IgD-negative memory B cell (primary cell): ENCODE measurements around the gene KIF4A. TPM values are rescaled to one million over a fixed set of nuclear protein-coding genes. Genes with fewer than 3 reads are reported as not detected.
A peak's percentile ranks its signal among the peaks of the same experiment; 100 is the strongest.

Experiments used
- H3K27ac Mint-ChIP-seq, 3 donors: one replicate each; pipeline ENCODE4 v1.8.0; 2020 to 2022; ENCODE audit warnings: mild to moderate bottlenecking in 3 of 3, mixed read lengths in 3 of 3, moderate library complexity in 1 of 3
- H3K27me3 Mint-ChIP-seq: one replicate; pipeline ENCODE4 v1.8.0; 2021; ENCODE audit warnings: mixed read lengths
- H3K36me3 Mint-ChIP-seq: one replicate; pipeline ENCODE4 v1.8.0; 2020; ENCODE audit warnings: mild to moderate bottlenecking, mixed read lengths
- H3K4me1 Mint-ChIP-seq, 3 donors: one replicate each; pipeline ENCODE4 v1.8.0; 2020 to 2022; ENCODE audit warnings: mixed read lengths in 3 of 3, mild to moderate bottlenecking in 1 of 3
- H3K4me3 Mint-ChIP-seq, 4 donors: one replicate each; pipeline ENCODE4 v1.8.0; 2020 to 2022; ENCODE audit warnings: mild to moderate bottlenecking in 4 of 4, mixed read lengths in 4 of 4, moderate library complexity in 3 of 4
- H3K9me3 Mint-ChIP-seq, 3 donors: one replicate each; pipeline ENCODE4 v1.8.0; 2020 to 2021; ENCODE audit warnings: mixed read lengths in 3 of 3, mild to moderate bottlenecking in 1 of 3
- polyA plus RNA-seq: library from polyadenylated mRNA; unstranded; fragments of 300-500 nt; fragmentation: Illumina TruSeq; gene quantifications from one replicate; pipeline ENCODE4 v1.2.3, GENCODE V29; 2021

Gene KIF4A
- polyA plus RNA-seq, 1 donor from 2014 or later = not detected

DNA sequence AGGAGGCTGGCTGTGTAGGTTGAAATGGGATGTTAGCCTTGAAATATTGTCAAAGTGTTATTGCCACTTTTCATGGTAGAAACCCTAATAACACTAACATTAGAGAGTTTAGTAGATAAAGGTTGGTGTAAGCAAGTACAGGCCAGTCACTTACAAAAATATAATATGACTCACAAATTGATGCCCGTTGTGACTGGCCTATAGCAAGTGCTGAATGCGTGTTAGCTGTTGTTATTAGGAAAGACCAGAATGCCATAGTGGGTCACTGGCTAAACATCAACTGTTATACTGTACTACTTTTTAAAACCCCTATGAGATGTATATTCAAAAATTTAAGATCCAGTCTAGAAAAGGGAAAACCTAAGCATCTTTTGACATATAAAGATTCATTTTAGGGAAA is 112.8 kb downstream of the KIF4A start:
- H3K36me3 Mint-ChIP-seq = no peaks in the 10 kb centered on the region
- no peak overlapping the region for H3K27ac Mint-ChIP-seq
- no peaks in the 10 kb centered on the region for H3K27me3 Mint-ChIP-seq
- peaks cover 0 to 2% (median 0%) of the 10 kb centered on the region in 3 donors for H3K4me1 Mint-ChIP-seq
- H3K4me3 Mint-ChIP-seq = no peak overlapping the region
- H3K9me3 Mint-ChIP-seq = no peaks in the 10 kb centered on the region

DNA sequence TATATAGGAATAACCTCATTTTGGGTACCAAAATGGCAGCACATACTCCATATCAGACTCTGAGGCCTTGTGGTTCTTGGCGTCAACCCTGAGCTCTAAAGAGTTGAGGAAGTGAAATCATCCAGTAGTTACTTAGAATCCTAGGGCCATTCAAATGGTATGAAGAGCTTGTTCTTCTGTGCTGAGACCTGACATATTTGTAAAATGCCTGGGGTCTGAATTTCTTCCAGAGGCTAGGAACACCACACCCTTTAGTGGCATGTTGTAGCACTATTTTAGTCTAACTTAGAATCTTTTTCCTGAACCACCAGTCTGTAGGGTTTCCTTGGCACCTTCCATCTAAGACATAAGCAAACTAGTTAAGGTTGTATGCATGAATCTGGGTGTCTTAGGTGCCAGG is 115.1 kb downstream of the KIF4A start:
- H3K36me3 Mint-ChIP-seq = no peaks in the 10 kb centered on the region
- H3K4me3 Mint-ChIP-seq = no peak overlapping the region
- H3K27me3 Mint-ChIP-seq = peaks cover 2% of the 10 kb centered on the region
- no peaks in the 10 kb centered on the region for H3K9me3 Mint-ChIP-seq
- no peak overlapping the region for H3K27ac Mint-ChIP-seq
- no peaks in the 10 kb centered on the region for H3K4me1 Mint-ChIP-seq

DNA sequence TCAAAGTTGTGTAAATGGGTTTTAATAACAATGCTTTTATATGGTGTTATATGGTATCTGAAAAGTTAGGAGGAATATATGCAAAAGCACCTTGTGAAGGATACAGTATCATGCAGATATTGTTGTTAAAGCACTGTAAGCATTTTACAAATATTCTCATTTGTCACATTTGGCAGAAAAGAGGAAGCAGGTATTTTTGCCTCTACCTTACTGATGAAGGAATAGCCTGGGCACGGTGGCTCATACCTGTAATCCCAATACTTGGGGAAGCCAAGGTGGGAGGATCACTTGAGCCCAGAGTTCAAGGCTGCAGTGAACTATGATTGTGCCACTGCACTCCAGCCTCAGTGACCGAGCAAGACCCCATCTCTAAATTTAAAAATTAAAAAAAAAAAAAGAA is 121.0 kb downstream of the KIF4A start:
- Mint-ChIP-seq H3K4me3 (no peak overlapping the region), H3K36me3 (no peaks in the 10 kb centered on the region)

DNA sequence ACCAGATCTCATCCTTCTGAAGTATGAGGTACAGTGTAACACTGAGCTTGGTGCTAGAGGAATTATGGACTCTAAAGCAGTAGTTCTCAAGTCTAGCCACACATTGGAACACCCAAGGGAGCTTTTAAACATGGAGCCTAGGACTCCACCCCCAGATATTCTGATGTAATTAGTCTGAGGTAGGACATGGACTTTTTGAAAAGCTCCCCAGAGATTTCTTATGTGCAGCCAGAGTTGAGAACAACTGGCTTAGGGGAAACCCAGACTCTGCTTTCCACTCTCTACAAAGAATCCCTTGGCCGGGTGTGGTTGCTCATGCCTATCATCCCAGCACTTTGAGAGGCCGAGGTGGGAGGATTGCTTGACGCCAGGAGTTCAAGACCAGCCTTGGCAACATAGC is 121.6 kb downstream of the KIF4A start:
- peaks cover 0 to 4% (median 0%) of the 10 kb centered on the region in 3 donors for H3K4me1 Mint-ChIP-seq
- H3K4me3 Mint-ChIP-seq = peak overlapping the region in 1 of 4 donors; percentile 27
- H3K36me3 Mint-ChIP-seq = no peaks in the 10 kb centered on the region
- H3K27ac Mint-ChIP-seq = no peak overlapping the region
- H3K27me3 Mint-ChIP-seq = peaks cover 2% of the 10 kb centered on the region
- no peaks in the 10 kb centered on the region for H3K9me3 Mint-ChIP-seq

More for the DNA sequence above, 121.0 kb downstream of the KIF4A start:
- peaks cover 0 to 4% (median 0%) of the 10 kb centered on the region in 3 donors for H3K4me1 Mint-ChIP-seq
- peaks cover 2% of the 10 kb centered on the region for H3K27me3 Mint-ChIP-seq
- no peak overlapping the region for H3K27ac Mint-ChIP-seq
- no peaks in the 10 kb centered on the region for H3K9me3 Mint-ChIP-seq

DNA sequence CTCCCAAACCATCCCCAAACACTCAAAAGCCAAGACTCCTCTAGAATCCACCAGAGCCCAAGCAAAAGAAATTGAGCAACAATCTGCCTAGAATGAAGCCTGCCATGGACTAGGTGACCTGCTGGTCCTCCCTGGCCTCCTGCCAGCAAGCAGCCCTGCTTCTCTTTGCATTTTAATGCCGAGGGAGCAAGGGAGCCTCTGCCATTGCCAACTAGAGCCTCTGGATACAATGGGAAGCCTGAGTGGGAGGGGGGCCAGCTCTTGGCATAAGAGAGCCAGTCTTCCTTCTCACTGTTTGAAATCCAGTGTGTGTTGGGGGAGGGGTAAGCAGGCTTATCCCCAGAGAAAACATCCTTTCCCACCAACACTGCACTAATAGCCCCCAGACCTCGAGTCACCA is 131.7 kb downstream of the KIF4A start:
- no peak overlapping the region for H3K27ac Mint-ChIP-seq
- H3K9me3 Mint-ChIP-seq = no peaks in the 10 kb centered on the region
- peak overlapping the region in 1 of 4 donors; percentile 9 for H3K4me3 Mint-ChIP-seq
- H3K27me3 Mint-ChIP-seq = no peaks in the 10 kb centered on the region
- H3K36me3 Mint-ChIP-seq = peaks cover 1% of the 10 kb centered on the region
- H3K4me1 Mint-ChIP-seq = no peaks in the 10 kb centered on the region

DNA sequence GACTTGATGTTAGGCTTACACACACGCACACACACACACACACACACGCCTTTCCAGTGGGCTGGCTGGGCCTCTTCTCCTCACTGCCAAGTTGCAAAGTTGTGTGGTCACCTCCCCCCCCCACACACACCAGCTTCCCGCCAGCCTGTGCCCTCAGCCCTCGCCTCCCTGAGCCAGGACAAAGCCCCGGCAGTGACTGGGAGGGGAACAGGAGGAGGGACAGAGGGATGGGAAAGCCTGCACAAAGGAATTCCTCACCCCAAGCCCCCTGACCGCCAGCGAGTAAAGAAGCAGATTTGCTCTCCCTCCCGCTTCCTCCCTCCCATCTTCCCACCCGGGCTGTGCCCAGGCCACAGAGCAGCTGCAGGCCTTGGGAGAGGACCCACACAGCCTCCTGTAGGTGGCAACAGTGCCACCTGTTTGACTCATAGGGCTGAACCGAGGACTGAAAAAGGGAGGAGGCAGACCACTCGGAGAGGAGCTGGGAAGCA is 133.0 kb downstream of the KIF4A start, which contains the start of gene GDPD2:
TSS of gene GDPD2 (plus strand) at position 464 of the 491 bp plus-strand sequence. CDS start 1,671 bp downstream, outside the sequence.
- Mint-ChIP-seq H3K4me3 (no peak within 1 kb of the TSS), H3K27me3 (no peaks in the 10 kb centered on the region), H3K36me3 (peaks cover 1% of the 10 kb centered on the region), H3K4me1 (no peaks in the 10 kb centered on the region), H3K27ac (no peak within 1 kb of the TSS), H3K9me3 (no peaks in the 10 kb centered on the region)

DNA sequence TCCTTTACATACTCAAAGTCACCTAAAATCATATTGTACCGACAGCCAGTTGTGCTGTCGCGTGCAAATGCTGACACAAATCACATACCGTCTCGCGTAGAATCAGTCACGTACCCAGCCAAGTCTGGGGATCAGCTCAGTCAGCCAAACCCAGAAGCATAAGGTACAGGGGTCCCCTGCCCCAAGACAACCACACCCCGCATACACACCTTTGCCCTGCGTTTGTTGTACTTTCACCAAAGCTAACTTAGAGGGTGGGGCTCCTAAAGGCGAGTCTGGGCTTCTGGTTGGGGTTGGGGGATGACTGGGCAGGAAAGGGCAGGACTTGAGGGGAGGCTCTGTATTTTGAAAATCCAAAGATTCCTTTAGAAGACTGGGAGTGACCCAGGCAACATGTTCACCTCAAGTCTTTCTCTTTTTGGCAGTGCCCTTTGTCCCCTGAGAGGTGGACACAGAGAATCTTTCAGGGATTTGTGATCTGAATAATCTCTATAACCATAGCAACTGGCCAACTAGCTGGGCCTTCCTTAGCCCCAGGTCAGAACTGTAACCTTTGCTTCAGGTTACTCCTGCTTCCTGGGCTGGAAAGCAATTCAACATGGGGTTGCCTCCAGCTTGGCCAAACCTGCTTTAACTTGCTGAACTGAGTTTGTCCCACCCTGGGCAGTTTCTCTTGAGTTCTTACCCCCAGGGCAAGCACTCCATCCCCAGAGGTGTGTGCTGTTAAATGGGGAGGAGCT is 134.2 kb downstream of the KIF4A start:
- H3K27ac Mint-ChIP-seq = no peak overlapping the region
- no peak overlapping the region for H3K4me3 Mint-ChIP-seq
- no peaks in the 10 kb centered on the region for H3K4me1 Mint-ChIP-seq
- H3K9me3 Mint-ChIP-seq = no peaks in the 10 kb centered on the region
- no peaks in the 10 kb centered on the region for H3K27me3 Mint-ChIP-seq
- peaks cover 1% of the 10 kb centered on the region for H3K36me3 Mint-ChIP-seq

DNA sequence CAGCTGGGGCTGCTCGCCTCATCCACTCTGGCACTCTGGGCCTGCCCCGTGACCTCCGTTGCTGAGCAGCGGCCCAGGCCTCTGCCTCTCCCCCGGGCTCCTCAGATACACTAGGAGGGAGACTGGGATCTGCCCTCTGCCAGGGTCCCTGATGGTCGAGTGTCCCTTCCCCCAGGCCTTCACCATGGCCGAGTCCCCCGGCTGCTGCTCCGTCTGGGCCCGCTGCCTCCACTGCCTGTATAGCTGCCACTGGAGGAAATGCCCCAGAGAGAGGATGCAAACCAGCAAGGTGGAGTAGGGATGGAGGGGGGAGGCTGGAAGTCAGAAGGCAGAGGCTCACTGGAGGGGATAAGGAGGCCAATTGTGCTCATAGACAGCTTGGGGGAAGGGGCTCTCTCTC is 134.9 kb downstream of the KIF4A start:
- Mint-ChIP-seq H3K9me3 (no peaks in the 10 kb centered on the region), H3K4me1 (no peaks in the 10 kb centered on the region), H3K36me3 (peaks cover 1% of the 10 kb centered on the region), H3K4me3 (no peak overlapping the region), H3K27me3 (no peaks in the 10 kb centered on the region), H3K27ac (no peak overlapping the region)

DNA sequence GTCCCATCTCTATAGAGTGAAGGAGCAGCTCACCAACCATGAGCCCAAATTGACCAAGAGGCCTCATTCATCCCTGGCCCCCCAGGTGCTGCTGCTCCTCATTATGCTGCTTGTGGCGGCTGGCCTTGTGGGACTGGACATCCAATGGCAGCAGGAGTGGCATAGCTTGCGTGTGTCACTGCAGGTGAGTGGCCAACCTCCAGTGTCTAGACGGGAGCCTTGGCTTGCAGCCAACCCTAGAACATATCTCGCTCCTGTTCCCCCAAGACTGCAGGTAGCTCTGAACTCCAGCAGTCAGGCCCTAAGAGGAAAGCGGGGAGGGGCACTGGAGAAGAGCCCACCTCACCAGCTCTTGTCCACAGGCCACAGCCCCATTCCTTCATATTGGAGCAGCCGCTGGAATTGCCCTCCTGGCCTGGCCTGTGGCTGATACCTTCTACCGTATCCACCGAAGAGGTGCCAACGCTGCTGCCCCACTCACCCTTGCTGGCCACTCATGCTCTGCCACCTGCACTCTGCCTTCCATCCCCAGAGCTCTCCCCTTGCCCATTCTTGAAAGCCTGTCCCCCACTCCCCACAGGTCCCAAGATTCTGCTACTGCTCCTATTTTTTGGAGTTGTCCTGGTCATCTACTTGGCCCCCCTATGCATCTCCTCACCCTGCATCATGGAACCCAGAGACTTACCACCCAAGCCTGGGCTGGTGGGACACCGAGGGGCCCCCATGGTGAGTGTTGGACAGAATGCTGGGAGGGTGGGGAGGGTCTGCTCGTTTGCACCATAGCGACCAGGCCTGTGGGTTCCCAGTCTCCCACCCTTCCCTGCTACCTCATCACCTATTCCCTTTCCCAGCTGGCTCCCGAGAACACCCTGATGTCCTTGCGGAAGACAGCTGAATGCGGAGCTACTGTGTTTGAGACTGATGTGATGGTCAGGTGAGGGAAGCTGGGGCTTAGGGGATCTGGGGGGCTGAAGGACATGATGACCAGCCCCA is 136.7 kb downstream of the KIF4A start:
- Mint-ChIP-seq H3K4me3 (no peak overlapping the region), H3K9me3 (no peaks in the 10 kb centered on the region), H3K27ac (no peak overlapping the region), H3K36me3 (no peaks in the 10 kb centered on the region), H3K27me3 (no peaks in the 10 kb centered on the region), H3K4me1 (no peaks in the 10 kb centered on the region)

DNA sequence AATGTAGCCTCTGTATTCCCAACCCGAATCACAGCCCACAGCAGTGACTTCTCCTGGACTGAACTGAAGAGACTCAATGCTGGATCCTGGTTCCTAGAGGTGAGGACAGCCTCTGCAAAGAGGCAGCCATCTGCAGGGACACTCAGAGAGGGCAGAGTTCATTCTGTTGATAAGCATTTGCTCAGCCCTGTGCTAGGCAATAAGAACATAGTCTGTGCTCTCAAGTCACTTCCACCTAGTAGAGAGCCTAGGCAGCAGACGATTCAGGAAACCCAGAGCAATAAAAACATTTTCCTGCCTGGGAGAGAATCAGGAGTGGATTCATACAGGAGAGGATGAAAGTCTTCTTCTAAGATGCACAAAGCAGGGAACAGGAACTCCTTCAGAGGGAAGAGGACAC is 137.5 kb downstream of the KIF4A start:
- H3K4me1 Mint-ChIP-seq = no peaks in the 10 kb centered on the region
- no peaks in the 10 kb centered on the region for H3K27me3 Mint-ChIP-seq
- H3K9me3 Mint-ChIP-seq = no peaks in the 10 kb centered on the region
- H3K4me3 Mint-ChIP-seq = peak overlapping the region in 1 of 4 donors; percentile 44
- H3K27ac Mint-ChIP-seq = no peak overlapping the region
- no peaks in the 10 kb centered on the region for H3K36me3 Mint-ChIP-seq

DNA sequence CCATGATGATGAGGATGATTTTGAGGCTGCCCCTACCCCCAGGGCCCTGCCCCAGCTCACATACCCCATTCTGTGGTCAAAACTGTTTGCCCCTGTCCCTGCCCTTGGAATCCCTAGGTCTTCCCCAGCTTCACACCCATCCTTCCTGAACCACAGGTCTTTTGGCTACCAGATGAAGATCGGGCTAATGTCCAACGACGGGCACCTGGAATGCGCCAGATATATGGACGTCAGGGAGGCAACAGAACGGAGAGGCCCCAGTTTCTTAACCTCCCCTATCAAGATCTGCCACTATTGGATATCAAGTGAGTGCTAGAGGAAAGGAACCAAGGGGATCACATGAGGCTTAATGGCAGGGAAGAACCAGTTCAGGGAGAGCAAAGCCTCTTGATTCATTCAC is 139.9 kb downstream of the KIF4A start:
- H3K27me3 Mint-ChIP-seq = peaks cover 2% of the 10 kb centered on the region

DNA sequence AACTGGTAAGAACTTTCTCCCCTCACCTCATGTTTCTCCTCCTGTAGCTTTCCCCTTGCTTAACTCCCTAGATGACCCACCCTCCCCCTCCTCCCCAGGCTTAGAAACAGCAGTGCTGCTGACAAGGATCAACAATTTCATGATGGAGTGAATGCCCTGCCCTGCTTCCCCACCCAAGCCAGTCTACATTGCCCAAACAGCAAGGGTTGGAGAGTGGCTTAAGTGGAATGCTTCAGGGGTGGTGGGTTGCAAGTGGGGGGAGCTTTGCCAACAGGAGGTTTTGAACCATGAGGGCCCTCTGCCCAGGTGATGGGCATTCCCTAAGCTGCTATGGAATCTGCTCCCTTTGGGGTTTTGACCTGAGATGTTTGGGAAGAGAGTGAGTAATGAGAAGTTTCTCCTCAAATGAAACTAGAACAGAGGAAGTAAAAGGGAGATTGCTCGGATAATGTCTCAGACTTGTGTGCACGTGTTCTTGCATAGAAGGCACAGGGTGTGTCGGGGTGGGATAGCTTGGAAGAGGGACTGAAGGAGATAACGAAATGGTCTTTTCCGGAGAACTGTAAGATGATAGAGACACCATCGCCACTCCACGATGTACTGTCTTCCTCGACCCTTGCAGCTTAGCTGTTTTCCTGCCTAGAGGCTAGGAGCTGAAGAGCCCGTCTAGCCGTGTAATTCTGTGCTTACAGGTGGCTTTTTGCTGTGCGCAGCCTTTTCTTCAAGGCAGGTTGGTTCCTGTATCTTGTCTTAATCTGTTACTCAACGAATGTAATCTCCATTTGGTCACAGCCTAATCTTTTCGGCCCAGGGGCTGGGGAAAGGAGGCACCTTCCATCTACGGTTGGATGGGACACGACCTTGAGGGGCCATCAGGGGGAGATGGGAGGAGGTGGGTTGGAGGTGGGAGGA is 143.3 kb downstream of the KIF4A start:
- peaks cover 3 to 6% (median 4%) of the 10 kb centered on the region in 3 donors for H3K4me1 Mint-ChIP-seq
- no peaks in the 10 kb centered on the region for H3K9me3 Mint-ChIP-seq
- H3K4me3 Mint-ChIP-seq = peak overlapping the region; percentile 91 to 98 (median 97)
- peak overlapping the region; percentile 15 to 93 (median 88) for H3K27ac Mint-ChIP-seq
- peaks cover 2% of the 10 kb centered on the region for H3K27me3 Mint-ChIP-seq
- H3K36me3 Mint-ChIP-seq = no peaks in the 10 kb centered on the region

More for the DNA sequence above, 139.9 kb downstream of the KIF4A start:
- no peak overlapping the region for H3K27ac Mint-ChIP-seq
- H3K4me3 Mint-ChIP-seq = peak overlapping the region in 1 of 4 donors; percentile 11
- no peaks in the 10 kb centered on the region for H3K9me3 Mint-ChIP-seq
- H3K36me3 Mint-ChIP-seq = no peaks in the 10 kb centered on the region
- H3K4me1 Mint-ChIP-seq = peaks cover 0 to 6% (median 4%) of the 10 kb centered on the region in 3 donors

DNA sequence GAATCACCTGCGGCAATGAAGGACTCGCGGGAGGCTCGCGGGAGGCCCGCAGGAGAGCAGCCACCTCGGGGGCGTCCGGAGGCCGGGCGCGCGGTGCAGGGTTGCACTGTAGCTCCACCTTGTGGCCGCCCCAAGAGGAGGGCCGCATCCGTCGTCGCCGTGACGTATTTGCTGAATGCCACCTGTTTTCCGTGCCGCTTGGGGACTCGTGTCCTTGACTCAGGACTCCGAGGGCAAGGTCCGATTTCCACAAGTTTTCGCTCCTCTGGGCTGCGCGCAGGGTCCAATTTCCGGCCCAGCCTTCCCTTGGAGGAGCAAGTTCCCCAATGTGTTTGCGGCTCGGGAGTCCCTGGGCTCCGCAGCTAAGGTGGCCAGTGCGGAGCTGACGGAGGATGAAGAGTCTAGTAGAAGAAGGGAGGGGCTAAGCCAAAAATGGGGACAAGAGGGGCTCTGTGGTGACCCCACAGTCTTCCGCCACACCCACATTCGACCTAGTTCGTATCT is 144.0 kb downstream of the KIF4A start:
- Mint-ChIP-seq H3K4me3 (peak overlapping the region; percentile 91 to 98 (median 97)), H3K36me3 (no peaks in the 10 kb centered on the region), H3K27me3 (peaks cover 2% of the 10 kb centered on the region), H3K4me1 (peaks cover 3 to 6% (median 4%) of the 10 kb centered on the region in 3 donors), H3K9me3 (no peaks in the 10 kb centered on the region), H3K27ac (peak overlapping the region; percentile 83 to 93 (median 88))

DNA sequence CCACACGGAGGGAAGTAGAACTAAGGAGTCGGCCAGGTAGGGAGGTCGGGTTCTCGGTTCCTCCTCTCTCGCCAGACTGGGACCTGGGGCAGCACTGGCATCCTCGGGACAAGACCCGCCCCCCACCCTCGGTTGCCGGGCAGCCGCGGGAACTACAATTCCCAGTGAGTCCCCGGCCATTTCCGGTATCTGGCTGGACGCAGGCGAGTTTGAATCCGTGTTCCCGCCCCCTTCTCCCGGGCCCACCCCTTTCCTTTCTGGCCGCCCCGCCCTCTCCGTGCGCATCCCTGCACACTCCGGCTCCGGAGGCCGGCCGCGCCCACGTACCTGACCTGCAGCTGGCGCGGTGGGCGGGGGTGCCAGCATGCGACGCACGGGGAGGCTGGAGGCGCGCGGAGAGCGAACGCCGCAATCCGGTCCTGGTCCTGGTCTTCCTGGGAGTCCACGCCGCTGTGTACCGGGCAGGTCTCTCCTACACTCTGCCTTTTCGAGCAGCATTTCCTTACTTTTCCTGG is 144.5 kb downstream of the KIF4A start:
- Mint-ChIP-seq H3K27ac (peak overlapping the region; percentile 83 to 93 (median 88)), H3K27me3 (peaks cover 2% of the 10 kb centered on the region), H3K36me3 (no peaks in the 10 kb centered on the region), H3K9me3 (no peaks in the 10 kb centered on the region), H3K4me3 (peak overlapping the region; percentile 91 to 98 (median 97)), H3K4me1 (peaks cover 3 to 6% (median 4%) of the 10 kb centered on the region in 3 donors)
